Measurements from ENCODE around the gene SPINK9.

The SPINK9 gene

GRCh38 chr5:148374690-148375360 is 39.5 kb downstream of the SPINK9 start:
- no peaks in the 10 kb centered on the region for H3K4me1 ChIP-seq (ENCODE audit: control insufficient read depth, insufficient read depth, low read length)
- no peak overlapping the region for H3K27ac ChIP-seq (ENCODE audit: extremely low read depth, low read depth, low read length)
- CTCF ChIA-PET = interaction anchor here (0.6 to 5.6 kb wide), 45 partner anchors 8 to 1215 kb away, joined by 3 to 59 read pairs (median 4); partner anchors contain the start of genes SPINK14 and SPINK7
- peak; percentile 77 for TF ChIP-seq ZNF768 (tag by site-specific recombination; IDR thresholded peaks at IDR 0.05)
- TF ChIP-seq ZNF660 (tag by site-specific recombination; IDR thresholded peaks at IDR 0.05) = peak; percentile 67; the same call in 1 of the 2 replicates
- TF ChIP-seq SCRT2 (tag by site-specific recombination; IDR thresholded peaks at IDR 0.05) = peak; percentile 15; the same call in 1 of the 2 replicates
- TF ChIP-seq ZNF335 (tag by site-specific recombination; conservative IDR thresholded peaks at IDR 0.05) = 0 out of 2 replicates have a peak, but pooled peaks have one; percentile 18
- TF ChIP-seq CTCF (tag by site-specific recombination; IDR thresholded peaks at IDR 0.05) = peak; percentile 47; the same call in 1 of the 2 replicates
- TF ChIP-seq ZNF654 (tag by site-specific recombination; IDR thresholded peaks at IDR 0.05; ENCODE audit: low read depth) = peak; percentile 80
- no peak for TF ChIP-seq SCRT1 (tag by site-specific recombination; IDR thresholded peaks at IDR 0.05; ENCODE audit: borderline replicate concordance)
- no peak for TF ChIP-seq SP3 (tag by site-specific recombination; IDR thresholded peaks at IDR 0.05)
- TF ChIP-seq ZNF169 (tag by site-specific recombination; IDR thresholded peaks at IDR 0.05) = no peak
- no peak for TF ChIP-seq OVOL3 (tag by site-specific recombination; IDR thresholded peaks at IDR 0.05)
- TF ChIP-seq AEBP2 (tag by site-specific recombination; IDR thresholded peaks at IDR 0.05; ENCODE audit: borderline replicate concordance) = no peak
- TF ChIP-seq ZNF561 (tag by site-specific recombination; IDR thresholded peaks at IDR 0.05; ENCODE audit: borderline replicate concordance) = no peak
- POLR2A ChIA-PET = no interaction called here
- H3K36me3 ChIP-seq (ENCODE audit: control insufficient read depth in 2 of 2, insufficient read depth in 1 of 2, low read length in 2 of 2) = peaks cover 0 to 3% of the 10 kb centered on the region in 2 experiments; a peak in 1 of 3 replicates
- no peaks in the 10 kb centered on the region for H3K9me3 ChIP-seq (ENCODE audit: control insufficient read depth, insufficient read depth, low read depth, low read length)
- no peak overlapping the region for H3K4me3 ChIP-seq (ENCODE audit: low read depth, low read length)

GRCh38 chr5:148376198-148376597 is 40.8 kb downstream of the SPINK9 start:
- CTCF ChIA-PET = interaction anchor here (0.7 to 5.6 kb wide), 3 partner anchors 63 to 557 kb away, joined by 5 to 59 read pairs (median 24); partner anchors contain the start of gene SPINK7
- POLR2A ChIA-PET = no interaction called here
- Histone ChIP-seq H3K27ac (ENCODE audit: extremely low read depth, low read depth, low read length) (no peak overlapping the region), H3K4me3 (ENCODE audit: low read depth, low read length) (no peak overlapping the region), H3K36me3 (ENCODE audit: control insufficient read depth in 2 of 2, insufficient read depth in 1 of 2, low read length in 2 of 2) (peaks cover 0 to 3% of the 10 kb centered on the region in 2 experiments; a peak in 1 of 3 replicates), H3K9me3 (ENCODE audit: control insufficient read depth, insufficient read depth, low read depth, low read length) (no peaks in the 10 kb centered on the region), H3K4me1 (ENCODE audit: control insufficient read depth, insufficient read depth, low read length) (no peaks in the 10 kb centered on the region)
- TF ChIP-seq ZNF221 (tag by site-specific recombination; IDR thresholded peaks at IDR 0.05; ENCODE audit: borderline replicate concordance) (no peak), ZNF510 (tag by site-specific recombination; IDR thresholded peaks at IDR 0.05; ENCODE audit: insufficient replicate concordance) (no peak), ZNF366 (tag by site-specific recombination; conservative IDR thresholded peaks at IDR 0.05) (no peak), ZBTB6 (tag by site-specific recombination; IDR thresholded peaks at IDR 0.05) (no peak), SETDB1 (IDR thresholded peaks at IDR 0.05; ENCODE audit: insufficient read length, low read length) (no peak)
